Measurements from ENCODE around the gene PFKFB3.
"Not testable (repeated sequence)": the region's sequence is repeated elsewhere in the genome, so short reads cannot be mapped to it uniquely, and the experiment has no call there.

PFKFB3 gene

GRCh38 chr10:6275022-6275997 is 72.6 kb downstream of the PFKFB3 start:
- DNase-seq: peak; percentile 73

- DNase-seq: no peak
These were observed 73.6 kb downstream of the PFKFB3 start for GRCh38 chr10:6276356-6276755.

- DNase-seq: no peak
These were observed 75.9 kb downstream of the PFKFB3 start for GRCh38 chr10:6278519-6279120.

GRCh38 chr10:6279540-6280267 is 77.0 kb downstream of the PFKFB3 start:
- DNase-seq: no peak

- DNase-seq: no peak
These were observed 77.6 kb downstream of the PFKFB3 start for GRCh38 chr10:6280291-6280690.

- no peak for DNase-seq
These were observed 79.8 kb downstream of the PFKFB3 start for GRCh38 chr10:6282454-6282958.

GRCh38 chr10:6283655-6284054 is 80.9 kb downstream of the PFKFB3 start:
- no peak for DNase-seq

GRCh38 chr10:6290621-6291020 is 87.9 kb downstream of the PFKFB3 start:
- DNase-seq: not testable (repeated sequence)

GRCh38 chr10:6292741-6293151 is 90.0 kb downstream of the PFKFB3 start:
- DNase-seq: no peak

GRCh38 chr10:6296425-6296824 is 93.7 kb downstream of the PFKFB3 start:
- DNase-seq: not testable (repeated sequence)

GRCh38 chr10:6296828-6297251 is 94.1 kb downstream of the PFKFB3 start:
- DNase-seq: no peak

- DNase-seq: no peak
These were observed 94.8 kb downstream of the PFKFB3 start for GRCh38 chr10:6297522-6297921.

- DNase-seq: no peak
These were observed 95.2 kb downstream of the PFKFB3 start for GRCh38 chr10:6297951-6298381.

GRCh38 chr10:6298428-6298827 is 95.7 kb downstream of the PFKFB3 start:
- DNase-seq: no peak

- no peak for DNase-seq
These were observed 96.5 kb downstream of the PFKFB3 start for GRCh38 chr10:6299234-6299633.

- DNase-seq: no peak
These were observed 97.0 kb downstream of the PFKFB3 start for GRCh38 chr10:6299743-6300105.

GRCh38 chr10:6300106-6300783 is 97.5 kb downstream of the PFKFB3 start:
- peak; percentile 65 for DNase-seq

GRCh38 chr10:6300784-6301460 is 98.2 kb downstream of the PFKFB3 start:
- no peak for DNase-seq

- DNase-seq: no peak
These were observed 98.8 kb downstream of the PFKFB3 start for GRCh38 chr10:6301488-6302075.
